Neuronal stem cell (in vitro differentiated cells): Measurements from ENCODE around the gene KIF2A.

Experiments
- DNase-seq: peaks from one replicate; pipeline ENCODE4 v3.0.0-alpha.2; 2013; ENCODE audit warnings: low spot score
- H2AFZ ChIP-seq: one replicate; pipeline ENCODE4 v1.6.1; 2013; ENCODE audit warnings: mild to moderate bottlenecking, low read length, inconsistent platforms
- H2AK5ac ChIP-seq: 2 replicates; pipeline ENCODE4 v1.6.1; 2013; ENCODE audit warnings: low read depth, mild to moderate bottlenecking, inconsistent platforms, low read length, moderate library complexity, mixed read lengths
- H2BK120ac ChIP-seq: 2 replicates; pipeline ENCODE4 v1.6.1; 2013; ENCODE audit warnings: low read depth, mild to moderate bottlenecking, inconsistent platforms, low read length, moderate library complexity, mixed read lengths
- H2BK12ac ChIP-seq: one replicate; pipeline ENCODE4 v1.6.1; 2013; ENCODE audit warnings: low read length, inconsistent platforms
- H2BK15ac ChIP-seq: 2 replicates; pipeline ENCODE4 v1.6.1; 2013; ENCODE audit warnings: mild to moderate bottlenecking, low read length, inconsistent platforms, mixed read lengths
- H2BK5ac ChIP-seq: one replicate; pipeline ENCODE4 v1.6.1; 2013; ENCODE audit warnings: inconsistent platforms, mild to moderate bottlenecking, low read length, moderate library complexity
- H3K14ac ChIP-seq: one replicate; pipeline ENCODE4 v1.6.1; 2013; ENCODE audit warnings: low read length, inconsistent platforms
- H3K18ac ChIP-seq: 2 replicates; pipeline ENCODE4 v1.6.1; 2013; ENCODE audit warnings: low read length, inconsistent platforms
- H3K23ac ChIP-seq: 2 replicates; pipeline ENCODE4 v1.6.1; 2013; ENCODE audit warnings: low read depth, mild to moderate bottlenecking, mixed read lengths, low read length, inconsistent platforms; ENCODE audit not compliant: poor library complexity
- H3K27ac ChIP-seq: replicated peaks from 3 replicates; pipeline ENCODE4 v1.5.1; 2013; ENCODE audit warnings: low read length, inconsistent platforms
- H3K27me3 ChIP-seq, 3 experiments: 2 replicates each; pipeline ENCODE4 v1.6.1; 2013; ENCODE audit warnings: low read length in 3 of 3, mild to moderate bottlenecking in 2 of 3, inconsistent platforms in 1 of 3, low read depth in 1 of 3, mixed read lengths in 1 of 3, moderate library complexity in 1 of 3; ENCODE audit not compliant: control insufficient read depth in 3 of 3, insufficient read depth in 3 of 3
- H3K36me3 ChIP-seq, 2 donors: replicated peaks in 1 of 2; 2 replicates each; pipeline ENCODE4 v1.6.1; 2013; ENCODE audit warnings: low read length in 2 of 2; ENCODE audit not compliant: control insufficient read depth in 2 of 2, insufficient read depth in 2 of 2
- H3K4ac ChIP-seq: 2 replicates; pipeline ENCODE4 v1.6.1; 2013; ENCODE audit warnings: inconsistent platforms, mild to moderate bottlenecking, low read length, moderate library complexity
- H3K4me1 ChIP-seq, 2 donors: 1 replicate in 1 of 2; 2 replicates in 1 of 2; pipeline ENCODE4 v1.6.1; 2013; ENCODE audit warnings: low read length in 2 of 2, low read depth in 1 of 2; ENCODE audit not compliant: control insufficient read depth in 2 of 2, insufficient read depth in 1 of 2
- H3K4me2 ChIP-seq: one replicate; pipeline ENCODE4 v1.6.1; 2013; ENCODE audit warnings: mild to moderate bottlenecking, low read length, inconsistent platforms; ENCODE audit not compliant: insufficient read depth, poor library complexity, severe bottlenecking
- H3K4me3 ChIP-seq, 2 donors: 2 replicates each; pipeline ENCODE4 v1.5.1; 2013; ENCODE audit warnings: low read length in 2 of 2, mild to moderate bottlenecking in 2 of 2, inconsistent platforms in 1 of 2, moderate library complexity in 1 of 2
- H3K79me1 ChIP-seq: one replicate; pipeline ENCODE4 v1.6.1; 2013; ENCODE audit warnings: low read depth, mild to moderate bottlenecking, inconsistent platforms, low read length, moderate library complexity
- H3K9ac ChIP-seq: one replicate; pipeline ENCODE4 v1.6.1; 2013; ENCODE audit warnings: mild to moderate bottlenecking, low read depth, low read length, inconsistent platforms; ENCODE audit not compliant: poor library complexity
- H3K9me3 ChIP-seq, 2 donors: replicated peaks in 1 of 2; 2 replicates each; pipeline versions ENCODE3 to v1.6.1; 2013; ENCODE audit warnings: low read length in 2 of 2, mild to moderate bottlenecking in 2 of 2, inconsistent platforms in 1 of 2, low read depth in 1 of 2, mixed read lengths in 1 of 2, moderate library complexity in 1 of 2; ENCODE audit not compliant: control insufficient read depth in 2 of 2, insufficient read depth in 1 of 2
- H4K8ac ChIP-seq: one replicate; pipeline ENCODE4 v1.6.1; 2013; ENCODE audit warnings: low read depth, mild to moderate bottlenecking, inconsistent platforms, low read length, moderate library complexity
- H4K91ac ChIP-seq: one replicate; pipeline ENCODE4 v1.6.1; 2013; ENCODE audit warnings: low read length, low read depth, mild to moderate bottlenecking, inconsistent platforms; ENCODE audit not compliant: poor library complexity
- WGBS, 2 donors: extraction: QIAGEN DNeasy Blood & Tissue Kit; methylation state at CpG; one replicate each; pipeline ENCODE4 v1.1.7; 2013; ENCODE audit warnings: missing lambda C conversion rate in 2 of 2, mixed read lengths in 1 of 2; ENCODE audit not compliant: insufficient read length in 2 of 2, insufficient replicate concordance in 1 of 2; ENCODE audit errors: extremely low coverage in 2 of 2; 5-methylcytosine and 5-hydroxymethylcytosine counted together

Gene KIF2A

DNA sequence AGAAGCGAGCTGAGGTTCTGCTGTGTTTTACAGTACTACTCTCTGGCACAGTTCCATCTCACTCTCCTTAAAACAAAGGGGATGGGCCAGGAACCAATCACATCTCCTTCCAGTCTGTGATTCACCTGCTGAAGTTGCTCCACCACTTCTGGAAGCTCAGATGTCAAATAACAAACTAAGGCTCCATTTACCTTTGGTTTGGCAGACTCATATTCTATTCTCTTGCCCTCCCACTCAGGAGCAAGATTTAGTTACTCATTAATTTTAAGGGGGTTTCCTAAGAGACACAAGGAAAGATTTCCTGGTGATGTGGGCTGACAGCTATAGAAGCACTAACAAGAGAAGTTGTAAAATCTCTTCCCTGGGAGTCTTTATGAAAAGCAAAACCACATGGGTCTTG is 37.8 kb upstream of the KIF2A start:
- Histone ChIP-seq H3K18ac (no peak overlapping the region), H2AK5ac (no peak overlapping the region), H3K36me3 (no peaks in the 10 kb centered on the region), H3K4me1 (no peaks in the 10 kb centered on the region), H3K27me3 (peaks cover 0 to 4% (median 0%) of the 10 kb centered on the region in 3 experiments), H3K4ac (no peak overlapping the region), H3K9ac (no peak overlapping the region), H3K79me1 (no peaks in the 10 kb centered on the region), H4K8ac (no peak overlapping the region), H2BK12ac (no peak overlapping the region), H2AFZ (no peak overlapping the region), H3K14ac (no peak overlapping the region), H2BK5ac (no peak overlapping the region), H3K4me3 (no peak overlapping the region), H4K91ac (no peak overlapping the region), H2BK120ac (no peak overlapping the region), H3K4me2 (peak overlapping the region; percentile 4), H2BK15ac (no peak overlapping the region), H3K23ac (no peak overlapping the region), H3K9me3 (no peaks in the 10 kb centered on the region), H3K27ac (no peak overlapping the region)
- DNase-seq, result no peak
- WGBS, 2 donors, result no CpG with 5 or more reads among the region's 1 CpG

- Histone ChIP-seq H2BK5ac (no peak overlapping the region), H4K91ac (no peak overlapping the region), H3K14ac (no peak overlapping the region), H3K18ac (no peak overlapping the region), H2BK12ac (no peak overlapping the region), H3K23ac (no peak overlapping the region), H3K4me2 (no peak overlapping the region), H3K27me3 (peaks cover 0 to 4% (median 0%) of the 10 kb centered on the region in 3 experiments), H4K8ac (no peak overlapping the region), H3K4me3 (no peak overlapping the region), H3K36me3 (no peaks in the 10 kb centered on the region), H3K4ac (no peak overlapping the region), H3K79me1 (no peaks in the 10 kb centered on the region), H2BK15ac (no peak overlapping the region), H3K27ac (no peak overlapping the region), H3K9me3 (no peaks in the 10 kb centered on the region), H2AK5ac (no peak overlapping the region), H2AFZ (no peak overlapping the region), H3K4me1 (no peaks in the 10 kb centered on the region), H2BK120ac (no peak overlapping the region), H3K9ac (no peak overlapping the region)
- no CpG with 5 or more reads among the region's 2 CpGs for WGBS, 2 donors
- no peak for DNase-seq
These were observed 37.2 kb upstream of the KIF2A start for GRCh38 chr5:62268792-62269191.

GRCh38 chr5:62271370-62271769 is 34.6 kb upstream of the KIF2A start:
- Histone ChIP-seq H2BK5ac (no peak overlapping the region), H3K9ac (no peak overlapping the region), H3K4ac (no peak overlapping the region), H3K18ac (no peak overlapping the region), H3K4me3 (no peak overlapping the region), H3K4me2 (no peak overlapping the region), H3K27ac (no peak overlapping the region), H3K14ac (no peak overlapping the region), H3K36me3 (no peaks in the 10 kb centered on the region), H2BK120ac (no peak overlapping the region), H4K91ac (no peak overlapping the region), H3K9me3 (no peaks in the 10 kb centered on the region), H2AFZ (no peak overlapping the region), H3K23ac (no peak overlapping the region), H2BK15ac (no peak overlapping the region), H4K8ac (no peak overlapping the region), H2AK5ac (no peak overlapping the region), H2BK12ac (no peak overlapping the region), H3K27me3 (peaks cover 0 to 4% (median 0%) of the 10 kb centered on the region in 3 experiments), H3K4me1 (no peaks in the 10 kb centered on the region), H3K79me1 (no peaks in the 10 kb centered on the region)
- no peak for DNase-seq
- WGBS, 2 donors, result no CpG with 5 or more reads among the region's 1 CpG

GRCh38 chr5:62271870-62272269 is 34.1 kb upstream of the KIF2A start:
- H3K9me3 ChIP-seq, result no peaks in the 10 kb centered on the region
- no peak overlapping the region for H2BK5ac ChIP-seq
- H3K4me2 ChIP-seq, result no peak overlapping the region
- H3K18ac ChIP-seq, result no peak overlapping the region
- H2BK12ac ChIP-seq, result no peak overlapping the region
- no peak overlapping the region for H3K14ac ChIP-seq
- H3K27ac ChIP-seq, result no peak overlapping the region
- no peak overlapping the region for H4K91ac ChIP-seq
- no peak overlapping the region for H3K23ac ChIP-seq
- no peak for DNase-seq
- H2AFZ ChIP-seq, result no peak overlapping the region
- H3K4me1 ChIP-seq, result no peaks in the 10 kb centered on the region
- no peak overlapping the region for H3K4ac ChIP-seq
- WGBS, 2 donors, result no CpG with 5 or more reads among the region's 3 CpGs
- H4K8ac ChIP-seq, result no peak overlapping the region
- H3K9ac ChIP-seq, result no peak overlapping the region
- H3K4me3 ChIP-seq, result no peak overlapping the region
- no peak overlapping the region for H2BK120ac ChIP-seq
- H2AK5ac ChIP-seq, result no peak overlapping the region
- H3K79me1 ChIP-seq, result no peaks in the 10 kb centered on the region
- H3K36me3 ChIP-seq, result no peaks in the 10 kb centered on the region
- peaks cover 0 to 4% (median 0%) of the 10 kb centered on the region in 3 experiments for H3K27me3 ChIP-seq
- no peak overlapping the region for H2BK15ac ChIP-seq
